ENCODE measurements around the gene TMC4.

The TMC4 gene

GRCh38 chr19:54138489-54139256, 34.3 kb downstream of the TMC4 start:
- Histone ChIP-seq H3K79me2 (ENCODE audit: insufficient read depth, low read length) (peaks cover 53% of the 10 kb centered on the region), H3K9me3 (ENCODE audit: insufficient read depth, low read depth, low read length) (no peaks in the 10 kb centered on the region), H4K20me1 (ENCODE audit: insufficient read depth, low read length, poor library complexity, severe bottlenecking) (peaks cover 57% of the 10 kb centered on the region), H3K36me3 (ENCODE audit: insufficient read depth, low read length) (peaks cover 16% of the 10 kb centered on the region; the same call in 1 of the 2 replicates), H3K9me2 (replicated peaks; ENCODE audit: low read depth, low read length) (no peaks in the 10 kb centered on the region), H2AFZ (ENCODE audit: low read length) (no peak overlapping the region), H3K27me3 (ENCODE audit: insufficient read depth, low read length, poor library complexity, severe bottlenecking) (peaks cover 5% of the 10 kb centered on the region), H3K4me1 (ENCODE audit: insufficient read depth, low read length, poor library complexity, severe bottlenecking) (peaks cover 39% of the 10 kb centered on the region), H3F3A (ENCODE audit: low read depth) (no peaks in the 10 kb centered on the region), H3K9ac (ENCODE audit: low read depth, low read length, poor library complexity, severe bottlenecking) (peak overlapping the region; percentile 97), H3K4me3 (ENCODE audit: low read length, poor library complexity, severe bottlenecking) (peak overlapping the region; percentile 86), H3K4me2 (ENCODE audit: low read depth, low read length, poor library complexity, severe bottlenecking) (peak overlapping the region; percentile 82)
- TF ChIP-seq, protein P1, sequence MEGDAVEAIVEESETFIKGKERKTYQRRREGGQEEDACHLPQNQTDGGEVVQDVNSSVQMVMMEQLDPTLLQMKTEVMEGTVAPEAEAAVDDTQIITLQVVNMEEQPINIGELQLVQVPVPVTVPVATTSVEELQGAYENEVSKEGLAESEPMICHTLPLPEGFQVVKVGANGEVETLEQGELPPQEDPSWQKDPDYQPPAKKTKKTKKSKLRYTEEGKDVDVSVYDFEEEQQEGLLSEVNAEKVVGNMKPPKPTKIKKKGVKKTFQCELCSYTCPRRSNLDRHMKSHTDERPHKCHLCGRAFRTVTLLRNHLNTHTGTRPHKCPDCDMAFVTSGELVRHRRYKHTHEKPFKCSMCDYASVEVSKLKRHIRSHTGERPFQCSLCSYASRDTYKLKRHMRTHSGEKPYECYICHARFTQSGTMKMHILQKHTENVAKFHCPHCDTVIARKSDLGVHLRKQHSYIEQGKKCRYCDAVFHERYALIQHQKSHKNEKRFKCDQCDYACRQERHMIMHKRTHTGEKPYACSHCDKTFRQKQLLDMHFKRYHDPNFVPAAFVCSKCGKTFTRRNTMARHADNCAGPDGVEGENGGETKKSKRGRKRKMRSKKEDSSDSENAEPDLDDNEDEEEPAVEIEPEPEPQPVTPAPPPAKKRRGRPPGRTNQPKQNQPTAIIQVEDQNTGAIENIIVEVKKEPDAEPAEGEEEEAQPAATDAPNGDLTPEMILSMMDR (conservative IDR thresholded peaks at IDR 0.05; ENCODE audit: low read length) = no peak
- no peak for TF ChIP-seq EZH2phosphoT487 (IDR thresholded peaks at IDR 0.05; ENCODE audit: borderline replicate concordance)

- peaks cover 5% of the 10 kb centered on the region for H3K27me3 ChIP-seq (ENCODE audit: insufficient read depth, low read length, poor library complexity, severe bottlenecking)
Observed at GRCh38 chr19:54137699-54138488, 35.1 kb downstream of the TMC4 start, which contains the start of gene CNOT3. TSS of gene CNOT3 (plus strand) at chr19:54137762. CDS start at chr19:54142979, 5,217 bp downstream.

More at GRCh38 chr19:54137699-54138488, 35.1 kb downstream of the TMC4 start, which contains the start of gene CNOT3:
- H3K4me3 ChIP-seq (ENCODE audit: low read length, poor library complexity, severe bottlenecking) = peak within 1 kb of the TSS; percentile 86
- H2AFZ ChIP-seq (ENCODE audit: low read length) = peak within 1 kb of the TSS; percentile 95
- peaks cover 39% of the 10 kb centered on the region for H3K4me1 ChIP-seq (ENCODE audit: insufficient read depth, low read length, poor library complexity, severe bottlenecking)
- H3K4me2 ChIP-seq (ENCODE audit: low read depth, low read length, poor library complexity, severe bottlenecking) = peak within 1 kb of the TSS; percentile 96
- H3K9me3 ChIP-seq (ENCODE audit: insufficient read depth, low read depth, low read length) = no peaks in the 10 kb centered on the region
- TF ChIP-seq EZH2phosphoT487 (IDR thresholded peaks at IDR 0.05; ENCODE audit: borderline replicate concordance) = no peak
- TF ChIP-seq, protein P1 (conservative IDR thresholded peaks at IDR 0.05; ENCODE audit: low read length) = no peak
- peaks cover 8% of the 10 kb centered on the region; the same call in 1 of the 2 replicates for H3K36me3 ChIP-seq (ENCODE audit: insufficient read depth, low read length)
- H3F3A ChIP-seq (ENCODE audit: low read depth) = no peaks in the 10 kb centered on the region
- H3K9me2 ChIP-seq (replicated peaks; ENCODE audit: low read depth, low read length) = no peaks in the 10 kb centered on the region
- peaks cover 50% of the 10 kb centered on the region for H4K20me1 ChIP-seq (ENCODE audit: insufficient read depth, low read length, poor library complexity, severe bottlenecking)
- peak within 1 kb of the TSS; percentile 97 for H3K9ac ChIP-seq (ENCODE audit: low read depth, low read length, poor library complexity, severe bottlenecking)
- peaks cover 53% of the 10 kb centered on the region for H3K79me2 ChIP-seq (ENCODE audit: insufficient read depth, low read length)
